HG02763 (cell line): ENCODE data around the gene ASB6.
"Not testable (repeated sequence)": the region's sequence is repeated elsewhere in the genome, so short reads cannot be mapped to it uniquely, and the experiment has no call there.

ENCODE experiments used
- ATAC-seq: cut with Tn5 transposase; IDR thresholded peaks from one replicate; pipeline ENCODE4 v1.9.1; 2021; ENCODE audit warnings: mild to moderate bottlenecking, moderate library complexity; ENCODE audit not compliant: unreplicated experiment

The ASB6 gene

DNA sequence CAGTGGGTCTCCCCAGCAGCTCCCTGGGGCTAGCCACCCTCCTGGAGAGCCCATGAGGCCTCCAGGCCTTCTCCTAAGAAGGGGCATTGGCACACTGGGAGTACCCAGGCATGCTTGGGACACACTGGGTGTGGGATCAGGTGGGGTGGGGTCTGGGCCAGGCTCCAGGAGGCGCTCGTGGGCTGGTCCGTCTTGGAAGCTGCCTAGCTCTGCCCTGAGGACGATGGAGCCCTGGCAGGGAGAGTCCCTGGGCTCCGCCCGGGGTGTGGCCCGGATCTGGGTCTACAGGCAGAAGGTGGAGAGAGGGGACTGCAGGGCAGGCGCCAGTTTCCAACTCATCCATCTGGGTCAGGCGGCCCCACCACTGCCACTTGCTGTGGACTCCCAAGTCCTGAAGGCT lies 25.9 kb upstream of the ASB6 start:
- no peak for ATAC-seq

DNA sequence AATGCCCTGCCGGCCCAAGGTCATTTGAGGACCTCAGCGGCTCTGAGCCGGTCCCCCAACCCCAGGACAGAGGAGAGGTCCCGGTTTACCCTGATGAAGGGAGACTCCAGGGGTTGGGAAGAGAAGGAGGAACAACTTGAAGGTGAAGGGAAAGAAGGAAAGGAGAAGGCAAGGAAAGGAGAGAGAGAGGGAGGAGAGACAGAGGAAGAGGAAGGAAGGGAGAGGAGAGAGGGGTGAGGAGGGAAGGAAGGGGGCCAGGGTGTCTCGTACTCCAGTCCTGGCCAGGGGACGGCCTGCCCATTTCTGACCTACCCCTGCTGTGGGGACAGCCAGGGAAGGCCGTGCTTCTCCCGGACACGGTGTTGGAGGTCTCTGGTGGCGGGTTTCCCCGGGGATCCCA lies 25.4 kb upstream of the ASB6 start:
- ATAC-seq: no peak

DNA sequence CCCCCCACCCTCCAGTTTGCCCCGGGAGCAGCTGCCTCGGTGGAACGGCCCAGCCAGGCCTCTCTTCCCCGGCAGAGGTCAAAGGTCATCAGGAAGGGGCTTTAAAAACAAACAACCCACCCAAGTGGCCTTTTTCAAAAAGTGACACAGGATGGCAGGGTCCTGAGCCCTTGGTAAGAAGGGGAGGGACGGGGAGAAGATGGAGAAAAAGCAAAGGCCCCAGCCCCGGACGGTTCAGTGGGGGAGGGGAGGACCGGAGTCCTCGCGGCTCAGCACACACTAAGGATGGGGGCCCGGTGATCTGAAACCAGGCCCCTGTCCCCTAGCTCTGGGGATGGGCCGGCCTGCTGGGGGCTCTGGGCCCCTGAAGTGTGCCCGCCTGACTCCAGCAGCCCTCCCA lies 24.6 kb upstream of the ASB6 start:
- ATAC-seq: no peak

DNA sequence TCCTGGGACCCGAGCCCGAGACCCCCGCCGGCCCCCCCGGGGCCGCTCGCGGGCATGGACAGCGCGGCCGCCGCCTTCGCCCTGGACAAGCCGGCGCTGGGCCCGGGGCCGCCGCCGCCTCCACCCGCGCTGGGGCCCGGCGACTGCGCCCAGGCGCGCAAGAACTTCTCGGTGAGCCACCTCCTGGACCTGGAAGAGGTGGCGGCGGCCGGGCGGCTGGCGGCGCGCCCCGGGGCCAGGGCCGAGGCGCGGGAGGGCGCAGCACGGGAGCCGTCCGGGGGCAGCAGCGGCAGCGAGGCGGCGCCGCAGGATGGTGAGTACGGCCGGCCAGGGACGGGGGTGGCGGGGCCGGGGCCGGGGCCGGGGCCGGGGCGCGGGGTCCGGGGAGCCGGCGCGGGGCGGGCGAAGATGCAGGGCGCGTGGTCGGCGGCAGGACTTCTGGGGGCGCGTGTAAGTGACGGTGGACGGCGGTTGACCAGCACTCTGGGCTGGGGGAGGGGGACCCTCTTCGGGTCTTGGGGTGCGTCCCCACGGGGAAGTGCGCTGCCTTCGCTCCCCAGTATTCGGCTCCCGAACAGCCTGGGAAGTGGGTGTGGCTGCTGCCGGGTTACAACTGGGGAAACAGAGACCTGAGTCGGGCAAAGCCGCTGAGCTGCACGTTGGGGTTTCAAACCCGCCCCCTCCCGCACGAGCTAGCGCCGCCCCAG lies 24.0 kb upstream of the ASB6 start:
- no peak for ATAC-seq

DNA sequence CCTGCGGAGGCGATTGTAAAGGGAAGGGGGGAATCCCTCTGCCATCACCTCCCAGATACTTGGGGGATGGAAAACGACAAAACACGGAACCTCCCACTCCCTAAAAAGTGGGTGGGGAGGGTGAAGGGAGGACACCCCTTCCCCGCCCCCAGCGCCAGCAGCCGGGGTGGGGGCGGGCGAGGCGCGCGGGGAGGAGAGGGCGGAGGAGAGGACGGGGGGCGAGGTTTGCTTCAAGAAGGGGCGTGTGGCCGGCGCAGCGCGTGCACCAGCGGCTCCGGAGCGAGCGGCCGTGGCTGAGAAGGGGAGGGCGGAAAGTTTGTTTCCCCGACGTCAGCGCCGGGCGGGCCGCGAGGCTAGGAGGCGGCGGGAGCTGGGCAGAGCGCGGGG lies 23.4 kb upstream of the ASB6 start, which contains the start of gene PRRX2:
PRRX2 (plus strand) TSS at position 259 of the 387 bp plus-strand sequence. CDS start 221 bp downstream, outside the sequence.
- ATAC-seq: no peak

DNA sequence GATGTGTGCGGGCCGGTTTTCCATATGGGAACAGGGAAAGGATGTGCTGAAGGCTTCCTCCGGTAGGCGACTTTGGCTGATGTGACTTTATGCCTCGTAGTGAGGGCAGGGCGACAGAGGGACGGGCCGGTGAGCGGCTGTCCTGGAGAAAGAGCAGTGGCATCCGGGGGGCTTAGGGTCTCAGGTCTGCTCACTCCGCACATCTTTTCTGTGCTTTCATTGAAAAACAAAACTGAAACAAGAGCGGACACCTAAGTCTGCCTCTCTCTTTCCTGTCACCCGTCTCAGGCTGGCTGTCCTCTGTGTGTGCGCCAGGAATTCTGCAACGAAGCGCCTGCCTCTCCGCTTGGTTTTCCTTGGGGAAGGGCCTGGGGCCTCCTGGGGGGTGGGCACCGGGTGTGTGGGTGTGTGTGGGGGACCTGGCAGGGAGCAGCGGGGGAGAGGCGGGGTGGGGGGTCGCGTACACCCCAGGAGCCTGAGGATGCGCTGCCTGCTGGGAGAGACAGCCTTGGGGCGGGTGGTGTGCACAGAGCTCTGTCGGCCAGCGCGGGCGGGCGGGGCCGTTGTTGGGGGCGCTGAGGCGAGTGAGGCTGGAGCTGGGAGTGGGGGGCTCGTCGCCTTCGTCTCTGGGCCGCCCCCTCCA lies 22.9 kb upstream of the ASB6 start:
- no peak for ATAC-seq

DNA sequence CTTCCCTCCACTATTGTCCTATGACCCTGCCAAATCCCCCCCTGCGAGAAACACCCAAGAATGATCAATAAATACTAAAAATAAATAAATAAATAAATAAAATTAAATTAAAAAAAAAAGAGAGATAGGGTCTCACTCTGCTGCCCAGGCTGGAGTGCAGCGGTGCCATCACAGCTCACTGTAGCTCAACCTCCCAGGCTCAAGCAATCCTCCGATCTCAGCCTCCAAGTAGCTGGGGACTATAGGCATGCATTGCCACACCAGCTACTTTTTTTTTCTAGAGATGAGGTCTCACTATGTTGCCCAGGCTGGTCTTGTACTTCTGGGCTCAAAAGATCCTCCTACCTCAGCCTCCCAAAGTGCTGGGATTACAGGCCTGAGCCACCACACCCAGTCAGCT lies 20.3 kb upstream of the ASB6 start:
- ATAC-seq: not testable (repeated sequence)

DNA sequence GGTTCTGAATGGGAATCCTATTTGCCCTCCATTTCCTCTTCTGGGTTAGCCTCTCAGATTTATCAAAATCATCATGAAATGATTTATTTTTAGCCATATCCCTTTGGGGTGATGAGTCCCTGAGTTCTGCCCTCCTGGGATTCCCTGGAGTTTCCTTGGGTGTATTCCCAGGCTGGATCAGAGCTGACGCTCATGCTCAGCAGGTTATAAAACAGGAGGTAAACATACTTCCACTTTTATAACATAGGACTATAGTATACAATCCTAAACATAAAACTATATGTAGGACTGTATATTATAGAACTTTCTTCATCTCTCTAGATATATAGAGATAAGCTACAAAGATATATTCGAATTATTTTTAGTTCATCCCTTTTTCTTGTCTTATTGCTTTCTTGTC lies 19.1 kb upstream of the ASB6 start:
- no peak for ATAC-seq

DNA sequence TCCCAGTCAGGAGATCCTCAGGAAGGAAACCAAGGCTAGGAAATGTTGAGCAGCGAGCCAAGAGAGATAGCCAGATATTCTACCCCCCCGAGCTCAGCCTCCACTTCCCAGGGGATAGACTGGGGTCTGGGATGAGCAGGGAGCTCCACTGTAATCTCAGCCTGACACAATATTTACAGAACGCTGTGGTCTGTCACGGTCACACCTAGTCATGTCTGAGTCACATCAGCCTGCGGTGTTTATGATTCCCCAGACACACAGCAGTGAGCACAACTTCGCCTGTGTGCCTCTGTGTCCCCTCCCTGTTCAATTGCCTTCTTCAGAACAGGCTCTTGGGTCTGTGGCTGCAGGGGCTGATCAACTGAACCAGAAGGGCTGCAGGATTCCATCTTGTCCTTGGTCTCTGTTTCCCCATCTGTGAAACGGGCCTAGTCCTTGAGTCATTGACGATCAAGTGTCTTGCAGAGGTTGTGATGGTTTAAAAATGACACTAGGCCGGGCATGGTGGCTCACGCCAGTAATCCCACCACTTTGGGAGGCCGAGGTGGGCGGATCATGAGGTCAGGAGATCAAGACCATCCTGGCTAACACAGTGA lies 14.9 kb upstream of the ASB6 start:
- no peak for ATAC-seq

DNA sequence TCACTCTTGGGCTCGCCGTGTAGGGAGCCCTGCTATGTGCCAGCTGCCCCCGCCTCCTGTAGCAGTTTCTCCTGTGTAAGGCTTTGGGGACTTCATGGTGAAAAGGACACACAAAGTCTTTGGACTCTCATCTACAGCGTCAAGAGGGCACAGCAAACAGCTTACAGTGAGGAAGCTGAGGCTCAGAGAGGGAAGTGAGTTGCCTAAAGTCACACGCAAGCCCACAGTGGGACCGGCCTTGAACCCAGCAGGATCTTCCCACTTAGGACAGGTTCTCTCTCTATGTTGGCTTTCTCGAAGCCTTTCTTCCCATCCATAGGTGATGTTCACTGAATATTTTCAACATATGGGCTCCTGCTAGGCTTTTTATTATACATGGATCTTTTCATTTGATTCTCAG lies 13.7 kb upstream of the ASB6 start:
- no peak for ATAC-seq

DNA sequence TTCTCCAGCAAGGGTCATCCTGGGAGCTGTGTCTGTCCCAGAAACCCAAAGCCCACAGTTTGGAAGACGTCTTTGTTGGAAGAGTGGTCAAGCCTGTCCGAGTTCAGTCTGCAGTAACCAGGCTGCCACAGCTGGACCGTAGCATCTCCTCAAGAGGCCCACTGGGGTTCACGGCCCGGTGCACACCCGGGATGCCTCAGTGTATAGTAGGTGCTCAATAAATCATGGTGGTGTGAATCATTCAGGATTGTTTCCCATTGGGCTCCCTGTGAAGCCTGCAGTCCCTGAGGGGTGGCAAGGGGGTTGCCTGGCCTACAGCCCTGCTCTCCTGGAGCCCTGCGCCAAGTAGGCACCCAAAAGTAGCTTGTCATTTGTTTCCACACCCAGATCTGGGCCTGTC lies 13.2 kb upstream of the ASB6 start:
- ATAC-seq: no peak

DNA sequence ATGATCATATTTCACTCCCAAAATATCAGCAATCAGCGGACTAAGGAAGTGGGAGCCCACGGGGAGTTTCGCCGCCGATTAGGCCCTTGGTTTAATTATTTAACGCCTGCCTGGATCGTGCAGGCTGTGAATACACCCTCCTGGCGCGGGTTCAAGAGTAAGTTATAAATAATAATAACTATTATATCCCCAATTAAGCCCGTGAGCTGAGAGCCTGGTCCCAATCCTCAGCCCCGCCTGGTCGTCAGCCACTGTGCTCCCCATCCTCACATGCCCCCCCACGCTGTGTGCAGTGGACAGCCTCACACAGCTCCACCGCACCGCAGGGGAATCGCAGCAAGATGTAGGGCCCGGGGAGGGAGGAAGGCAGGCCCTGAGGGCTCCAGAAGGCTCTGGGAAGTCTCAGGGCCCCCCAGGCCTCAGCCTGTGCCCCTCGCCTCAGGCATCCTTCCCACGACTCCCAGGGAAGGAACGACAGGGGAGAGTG lies 12.6 kb upstream of the ASB6 start:
- no peak for ATAC-seq

DNA sequence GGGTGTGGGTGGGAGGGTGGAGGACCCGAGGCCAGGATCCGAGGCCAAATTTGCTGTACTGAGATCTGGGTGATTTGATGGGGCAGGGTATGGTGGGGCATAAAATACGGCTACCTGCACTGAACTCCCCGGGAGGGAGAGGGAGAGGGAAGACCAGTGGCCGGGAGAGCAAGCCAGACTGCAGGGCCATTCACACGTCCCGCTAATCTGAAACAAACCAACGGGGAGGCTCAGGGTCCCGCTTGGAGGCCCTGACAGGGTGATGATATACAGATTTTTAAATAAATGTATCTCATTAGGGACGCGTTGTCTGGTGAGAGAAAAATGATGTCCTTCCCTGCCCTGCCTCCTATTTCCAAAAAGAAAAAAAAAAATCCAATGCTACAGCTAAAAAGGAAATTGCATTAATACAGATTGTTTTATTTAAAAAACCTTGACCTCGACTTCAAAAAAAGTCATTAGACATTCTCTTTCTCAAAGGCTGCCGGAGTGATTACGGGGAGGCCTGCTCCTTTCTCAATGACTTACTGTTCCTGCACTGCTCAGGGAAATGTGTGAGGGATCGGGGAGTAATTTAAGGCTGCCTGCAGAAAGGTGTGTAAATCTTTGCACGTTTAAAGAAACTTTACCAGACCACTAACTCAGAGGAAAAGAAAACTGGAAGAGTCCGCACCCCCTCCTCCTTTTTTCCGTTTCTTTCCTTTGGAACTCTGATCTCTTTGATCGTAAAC lies 12.0 kb upstream of the ASB6 start:
- ATAC-seq: no peak

DNA sequence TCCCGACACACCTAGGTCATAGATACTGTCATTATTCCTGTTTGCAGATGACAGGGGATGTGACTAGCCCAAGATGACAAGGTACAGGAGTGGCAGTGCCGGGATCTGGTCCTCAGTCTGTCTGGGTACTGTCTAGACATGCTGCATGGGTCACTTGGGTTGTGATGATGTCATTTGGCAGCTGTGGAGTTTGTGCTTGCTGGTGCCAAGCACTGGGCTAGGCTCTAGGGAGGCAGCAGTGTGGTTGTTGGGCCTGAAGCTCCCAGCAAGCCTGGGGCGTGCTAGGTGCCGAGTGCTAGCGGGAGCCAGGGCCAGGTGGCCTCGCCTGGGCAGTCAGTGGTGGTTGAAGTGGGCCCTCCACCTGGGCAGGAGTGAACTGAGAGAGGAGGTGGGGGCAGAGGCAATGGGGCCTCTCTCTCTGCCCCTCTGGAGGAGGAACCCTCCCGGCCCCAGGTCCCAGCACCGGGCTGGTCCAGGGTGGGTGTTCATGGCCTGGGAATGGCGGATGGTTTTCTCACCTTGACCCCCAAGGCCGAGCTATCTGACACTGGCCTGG lies 8.8 kb upstream of the ASB6 start:
- no peak for ATAC-seq

DNA sequence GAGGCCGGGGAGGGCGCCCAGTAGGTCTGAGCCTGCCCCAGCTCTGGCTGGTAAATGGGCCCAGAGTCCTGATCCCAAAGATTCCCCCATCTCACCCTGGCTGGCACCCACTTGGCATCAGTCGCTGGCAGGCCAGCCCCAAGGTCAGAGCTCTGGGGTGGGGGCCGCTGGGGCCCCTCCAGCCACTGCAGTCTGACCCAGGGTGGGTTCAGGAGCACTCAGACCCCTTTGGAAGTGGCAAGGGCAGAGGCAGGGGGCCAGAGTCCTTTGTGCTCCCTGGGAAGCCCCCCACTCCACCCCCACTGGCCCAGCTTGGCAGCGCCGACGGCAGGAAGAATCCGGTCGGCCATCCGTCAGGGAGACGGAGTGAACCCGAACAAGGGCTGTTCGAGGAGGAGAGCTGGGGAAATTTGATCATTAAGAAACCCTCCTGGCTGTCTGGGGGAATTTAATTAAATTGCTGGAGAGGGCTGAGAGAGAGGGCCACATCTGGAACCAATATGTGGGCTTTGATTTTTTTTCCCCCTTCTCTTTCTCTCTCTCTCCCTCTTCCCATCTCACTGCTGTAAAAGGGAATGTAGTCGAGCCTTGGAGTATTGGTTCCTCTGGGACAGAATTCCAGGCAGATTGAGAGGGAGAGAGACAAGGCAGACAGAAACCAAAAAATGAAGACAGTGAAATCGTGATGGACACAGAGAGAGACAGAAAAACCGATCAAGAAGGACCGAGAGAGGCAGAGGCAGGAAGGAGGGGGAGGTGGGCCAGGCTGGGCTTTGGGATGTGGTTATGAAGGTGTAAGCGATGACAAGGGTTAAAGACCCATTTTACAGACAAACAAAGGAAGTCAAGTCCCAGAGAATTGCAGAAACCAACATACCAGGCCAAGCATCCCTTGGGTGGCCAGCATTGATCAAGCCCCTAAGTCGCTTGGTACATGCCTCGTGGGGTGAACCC lies 8.1 kb upstream of the ASB6 start:
- ATAC-seq: no peak

DNA sequence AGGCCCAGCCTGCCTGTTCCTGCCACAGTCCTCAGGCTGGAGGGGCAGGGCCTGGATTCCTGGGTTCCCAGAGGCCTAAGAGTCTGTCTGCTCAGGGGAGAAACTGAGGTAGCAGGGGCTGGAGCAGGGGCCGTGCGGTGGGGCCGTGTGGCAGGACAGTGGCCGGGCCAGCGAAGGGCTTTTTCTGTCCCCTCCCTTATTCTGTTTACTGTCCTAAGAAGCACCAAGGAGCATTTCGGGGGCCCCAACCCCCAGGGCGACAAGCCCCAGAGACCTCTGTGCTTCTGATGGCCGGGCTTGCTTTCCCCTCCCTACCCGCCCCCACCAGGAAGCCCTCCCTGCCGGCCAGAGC lies 6.8 kb upstream of the ASB6 start:
- ATAC-seq: no peak

DNA sequence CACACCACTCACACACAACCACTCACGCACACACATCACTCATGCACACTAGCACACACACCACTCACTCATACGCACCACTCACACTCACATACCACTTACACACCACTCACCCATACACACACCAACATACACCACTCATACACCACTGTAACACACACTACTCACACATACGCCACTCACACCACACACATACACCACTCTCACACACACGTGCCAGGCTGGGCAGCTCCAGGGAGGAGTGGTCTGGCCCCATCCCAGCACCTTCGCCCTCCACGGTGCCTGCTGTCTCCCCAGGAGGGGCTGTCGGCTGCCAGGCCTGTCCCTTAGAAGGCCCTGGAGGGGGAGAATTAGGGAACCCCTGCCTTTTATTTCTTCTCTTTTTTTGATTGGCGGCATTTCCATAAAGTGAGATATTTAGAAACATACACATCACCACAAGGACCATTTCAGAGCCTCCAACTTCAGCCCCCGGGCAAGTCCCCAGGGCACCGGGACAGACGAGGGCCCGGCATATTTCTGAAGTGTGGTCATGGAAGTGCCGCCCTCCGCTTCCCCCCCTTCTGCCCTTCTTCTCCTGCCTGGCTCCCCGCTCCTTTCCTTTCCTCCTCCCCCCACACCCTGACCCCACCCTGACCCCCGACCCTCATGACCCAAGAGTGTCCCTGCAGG lies 6.3 kb upstream of the ASB6 start:
- ATAC-seq: no peak

DNA sequence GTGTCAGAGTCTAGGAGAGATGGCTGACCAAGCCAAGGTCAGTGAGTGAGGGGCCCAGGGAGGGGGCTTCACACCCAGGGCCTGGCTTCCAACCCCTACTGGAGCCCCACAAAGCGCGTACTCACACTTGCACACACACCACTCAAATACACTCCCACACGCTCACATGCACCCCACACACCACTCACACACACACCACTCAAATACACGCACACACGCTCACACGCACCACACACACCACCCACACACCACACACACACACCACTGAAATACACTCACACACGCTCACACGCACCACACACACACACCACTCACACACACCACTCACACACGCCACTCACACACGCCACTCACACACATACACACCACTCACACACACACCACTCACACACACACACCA lies 5.7 kb upstream of the ASB6 start:
- no peak for ATAC-seq

DNA sequence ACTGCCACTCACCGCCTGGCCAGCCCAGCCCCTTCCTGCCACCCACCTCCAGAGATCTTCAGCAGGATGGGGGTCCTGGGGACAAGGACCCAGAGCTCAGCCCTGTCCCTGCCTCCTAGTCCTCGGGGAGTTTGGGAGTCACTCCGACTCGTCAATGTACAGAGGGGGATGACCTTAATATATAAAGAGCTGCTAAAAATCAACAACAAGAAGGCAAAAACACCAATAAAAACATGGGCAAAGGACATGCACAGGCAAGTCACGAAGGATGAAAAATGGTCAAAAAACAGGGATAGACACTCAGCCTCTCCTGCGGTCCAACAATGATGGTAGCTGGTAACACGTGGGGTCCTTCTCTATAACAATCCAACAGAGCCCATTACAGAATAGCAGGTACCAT lies 4.7 kb upstream of the ASB6 start:
- ATAC-seq: no peak

DNA sequence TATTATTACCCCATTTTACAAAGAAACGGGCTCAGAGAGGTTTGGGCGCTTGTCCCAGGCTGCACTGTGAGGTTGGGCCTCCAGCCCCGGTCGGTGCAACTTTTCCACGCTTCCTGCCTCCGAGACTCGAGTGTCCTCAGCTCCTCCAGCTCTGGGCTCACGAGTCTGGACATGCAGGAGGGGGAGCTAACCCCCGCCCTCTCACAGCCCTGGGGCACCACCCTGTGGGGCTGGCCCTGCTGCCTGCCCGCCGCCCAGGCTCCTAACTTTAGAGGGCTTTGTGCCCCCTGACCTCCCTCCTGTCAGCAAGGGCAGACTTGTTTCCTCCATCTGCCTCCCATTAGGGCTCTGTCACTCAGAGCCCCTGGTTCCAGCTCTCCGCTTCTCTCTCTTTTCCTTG lies 4.3 kb upstream of the ASB6 start:
- no peak for ATAC-seq
